Fibroblast of lung (primary cell): ENCODE measurements around the gene PDS5B.

Experiments
- EZH2 ChIP-seq: IDR thresholded peaks from 2 replicates; pipeline ENCODE4 v1.5.1; 2012; ENCODE audit warnings: low read length, control low read depth, mild to moderate bottlenecking; ENCODE audit errors: missing control alignments
- TF ChIP-seq, protein P1 (sequence below), 2 donors: IDR thresholded peaks in 1 of 2; conservative IDR thresholded peaks in 1 of 2; 1 replicate in 1 of 2; 2 replicates in 1 of 2; pipeline ENCODE4 v1.5.1; 2011 to 2012; ENCODE audit warnings: low read length in 2 of 2, control low read depth in 1 of 2, inconsistent platforms in 1 of 2, low read depth in 1 of 2, mild to moderate bottlenecking in 1 of 2

DNA sequence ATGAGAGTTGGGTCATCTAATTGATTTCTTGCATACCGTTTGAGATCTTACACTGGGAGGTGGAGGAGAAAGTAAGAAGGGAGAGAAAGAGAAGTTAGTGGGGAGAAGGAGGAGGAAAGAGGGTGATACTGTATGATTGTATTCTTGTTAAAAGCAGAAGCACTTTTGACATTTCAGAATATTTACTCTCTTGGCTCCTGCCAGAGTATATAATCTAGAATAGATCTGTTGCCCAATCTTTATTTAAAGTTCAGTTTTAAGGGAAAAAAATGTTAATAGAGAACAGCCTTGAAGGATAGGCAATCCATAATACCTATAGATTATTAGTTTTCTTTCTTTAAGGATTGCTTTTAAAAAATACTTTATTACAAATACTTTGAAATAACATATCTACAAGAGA is 41.5 kb downstream of the PDS5B start:
- TF ChIP-seq, protein P1, sequence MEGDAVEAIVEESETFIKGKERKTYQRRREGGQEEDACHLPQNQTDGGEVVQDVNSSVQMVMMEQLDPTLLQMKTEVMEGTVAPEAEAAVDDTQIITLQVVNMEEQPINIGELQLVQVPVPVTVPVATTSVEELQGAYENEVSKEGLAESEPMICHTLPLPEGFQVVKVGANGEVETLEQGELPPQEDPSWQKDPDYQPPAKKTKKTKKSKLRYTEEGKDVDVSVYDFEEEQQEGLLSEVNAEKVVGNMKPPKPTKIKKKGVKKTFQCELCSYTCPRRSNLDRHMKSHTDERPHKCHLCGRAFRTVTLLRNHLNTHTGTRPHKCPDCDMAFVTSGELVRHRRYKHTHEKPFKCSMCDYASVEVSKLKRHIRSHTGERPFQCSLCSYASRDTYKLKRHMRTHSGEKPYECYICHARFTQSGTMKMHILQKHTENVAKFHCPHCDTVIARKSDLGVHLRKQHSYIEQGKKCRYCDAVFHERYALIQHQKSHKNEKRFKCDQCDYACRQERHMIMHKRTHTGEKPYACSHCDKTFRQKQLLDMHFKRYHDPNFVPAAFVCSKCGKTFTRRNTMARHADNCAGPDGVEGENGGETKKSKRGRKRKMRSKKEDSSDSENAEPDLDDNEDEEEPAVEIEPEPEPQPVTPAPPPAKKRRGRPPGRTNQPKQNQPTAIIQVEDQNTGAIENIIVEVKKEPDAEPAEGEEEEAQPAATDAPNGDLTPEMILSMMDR (conservative IDR thresholded peaks at IDR 0.05 in 1 of 2, IDR thresholded peaks at IDR 0.05 in 1 of 2; ENCODE audit: low read depth in 1 of 2, low read length in 2 of 2): no peak
- no peak for TF ChIP-seq EZH2
